ENCODE data around the gene LENG9.

LENG9 gene

DNA sequence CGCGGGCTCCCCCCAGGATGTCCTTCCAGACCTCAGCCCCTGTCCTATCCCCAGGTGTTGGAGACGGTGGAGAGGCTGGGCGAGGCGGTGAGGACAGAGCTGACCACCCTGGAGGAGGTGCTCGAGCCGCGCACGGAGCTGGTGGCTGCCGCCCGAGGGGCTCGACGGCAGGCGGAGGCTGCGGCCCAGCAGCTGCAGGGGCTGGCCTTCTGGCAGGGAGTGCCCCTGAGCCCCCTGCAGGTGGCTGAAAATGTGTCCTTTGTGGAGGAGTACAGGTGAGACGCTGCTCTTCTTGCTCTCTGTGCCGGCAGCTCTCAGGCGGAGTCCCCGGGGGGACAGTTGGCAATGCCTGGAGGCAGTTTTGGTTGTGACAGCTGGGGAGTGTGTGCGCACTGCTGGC, 41.4 kb downstream of the LENG9 start:
- DNase-seq (ENCODE audit: low read depth, low spot score), result no peak

DNA sequence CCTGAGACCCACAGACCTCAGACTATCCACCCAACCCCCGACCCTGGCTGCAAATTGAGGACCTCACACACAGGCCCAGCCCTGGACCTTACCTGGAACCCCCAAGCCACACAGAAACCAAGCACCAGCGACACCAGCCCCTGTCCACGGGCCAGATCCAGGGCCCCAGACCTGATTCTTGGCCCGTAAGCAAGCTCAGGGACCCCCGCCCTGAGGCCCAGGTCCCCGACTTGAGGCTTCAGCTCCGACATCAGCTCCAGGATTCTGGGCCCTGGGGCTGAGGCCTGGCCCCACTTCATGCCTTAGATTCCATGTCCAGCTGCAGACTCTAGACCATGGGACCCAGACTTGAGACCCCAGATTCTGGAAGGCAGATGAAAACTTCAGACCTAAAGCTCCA, 42.1 kb downstream of the LENG9 start:
- no peak for DNase-seq (ENCODE audit: low read depth, low spot score)

DNA sequence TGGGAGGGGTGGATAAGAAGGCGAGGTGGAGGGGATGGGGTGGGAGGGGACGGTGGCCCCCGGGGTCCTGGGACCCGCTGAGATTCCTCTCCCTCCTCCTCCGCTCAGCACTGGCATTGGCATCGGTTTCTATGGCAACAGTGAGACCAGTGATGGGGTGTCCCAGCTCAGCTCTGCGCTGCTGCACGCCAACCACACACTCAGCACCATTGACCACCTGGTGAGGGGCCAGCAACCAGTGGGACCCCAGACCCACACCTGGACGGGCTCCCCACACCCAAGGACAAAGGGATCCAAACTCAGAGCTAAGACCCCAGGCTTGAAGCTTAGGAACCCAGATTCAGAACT, 42.4 kb downstream of the LENG9 start:
- DNase-seq (ENCODE audit: low read depth, low spot score), result no peak

DNA sequence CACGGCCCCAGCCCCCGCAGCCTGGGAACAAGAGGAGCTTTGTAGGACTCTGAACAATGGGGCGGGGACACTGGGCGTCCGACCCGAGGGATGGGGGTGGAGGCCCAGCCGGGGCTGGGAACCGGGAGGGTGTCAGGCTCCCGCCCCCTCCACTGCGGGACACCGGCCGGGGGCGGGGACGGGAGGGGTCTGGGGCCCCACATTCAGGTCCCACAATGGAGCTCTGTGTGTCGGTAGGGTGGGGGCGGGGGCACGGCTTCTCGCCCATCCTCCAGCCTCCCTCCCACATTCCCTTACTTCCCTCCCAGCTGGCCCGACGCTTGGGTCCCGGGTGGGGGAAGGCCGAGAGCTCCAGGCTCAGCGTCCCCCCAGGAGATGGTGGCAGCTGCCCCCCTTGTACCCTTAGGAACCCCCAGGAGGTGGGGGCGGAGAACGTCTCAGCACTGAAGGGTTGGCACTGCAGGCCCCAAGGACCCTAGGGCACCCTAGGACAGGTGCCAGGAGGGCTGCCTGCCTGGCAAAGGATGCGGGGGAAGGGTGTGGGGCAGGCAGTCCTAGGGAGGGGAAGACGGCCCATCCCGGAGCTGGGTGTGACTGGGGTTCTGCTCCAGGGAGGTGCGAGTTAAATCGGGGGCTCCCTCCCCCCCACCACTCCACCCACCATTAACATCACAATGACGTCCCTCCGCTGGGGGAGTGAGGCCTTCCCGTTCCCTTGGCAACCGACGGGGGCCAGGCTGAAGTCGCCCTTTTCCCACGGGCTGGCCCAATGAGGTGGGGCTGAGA, 43.0 kb downstream of the LENG9 start:
- no peak for DNase-seq (ENCODE audit: low read depth, low spot score)

DNA sequence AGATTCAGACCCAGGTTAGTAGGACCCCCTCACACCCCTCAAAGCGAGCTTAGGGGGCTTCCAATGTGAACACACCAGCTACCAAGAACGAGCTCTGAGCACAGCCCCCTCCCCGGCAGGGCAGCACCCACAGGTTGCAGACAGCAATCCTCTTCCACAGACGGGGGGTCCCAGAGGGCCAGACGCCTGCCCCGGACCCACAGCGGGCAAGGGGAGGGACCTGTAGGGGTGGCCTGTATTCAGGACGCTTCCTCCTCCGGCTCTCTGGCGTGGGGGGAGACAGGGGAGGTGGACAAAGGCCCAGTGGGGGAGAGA, 43.6 kb downstream of the LENG9 start:
- no peak for DNase-seq (ENCODE audit: low read depth, low spot score)

DNA sequence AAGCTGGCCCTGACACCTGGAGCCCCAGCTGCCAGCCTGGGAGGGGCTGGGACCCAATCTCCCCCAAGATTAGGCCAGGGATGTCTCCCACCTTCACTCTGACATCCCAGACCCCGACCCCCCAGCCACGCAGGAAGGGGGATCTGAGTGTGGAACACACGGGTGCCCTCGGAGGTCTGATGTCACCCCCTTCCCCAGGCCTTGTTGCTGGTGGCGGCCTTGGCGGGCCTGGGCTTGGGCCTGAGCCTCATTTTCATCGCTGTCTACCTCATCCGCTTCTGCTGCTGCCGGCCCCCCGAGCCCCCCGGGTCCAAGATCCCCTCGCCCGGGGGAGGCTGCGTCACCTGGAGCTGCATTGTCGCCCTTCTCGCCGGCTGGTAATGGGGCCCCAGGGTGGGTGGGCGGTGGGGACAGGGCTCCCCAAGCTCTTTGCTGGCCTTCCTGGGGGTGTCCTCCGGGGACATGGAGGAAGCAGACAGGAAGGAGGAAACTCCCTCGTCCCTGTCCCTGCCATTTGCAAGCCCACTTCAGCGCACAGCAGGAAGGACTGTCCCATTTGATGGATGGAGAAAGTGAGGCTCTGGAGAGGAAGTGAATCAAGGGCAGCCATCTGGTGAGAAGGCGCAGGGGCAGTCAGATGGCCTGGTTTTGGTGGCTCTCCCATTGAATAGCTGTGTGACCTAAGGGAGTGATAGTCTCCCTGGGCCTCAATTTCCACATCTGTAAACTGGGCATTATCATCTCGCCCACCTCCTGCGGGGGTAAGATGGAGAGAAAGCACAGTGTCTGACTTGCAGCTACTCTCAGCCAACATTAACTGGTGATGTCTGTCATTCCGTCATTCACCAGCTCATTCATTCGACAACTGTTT, 44.4 kb downstream of the LENG9 start:
- DNase-seq (ENCODE audit: low read depth, low spot score), result no peak

DNA sequence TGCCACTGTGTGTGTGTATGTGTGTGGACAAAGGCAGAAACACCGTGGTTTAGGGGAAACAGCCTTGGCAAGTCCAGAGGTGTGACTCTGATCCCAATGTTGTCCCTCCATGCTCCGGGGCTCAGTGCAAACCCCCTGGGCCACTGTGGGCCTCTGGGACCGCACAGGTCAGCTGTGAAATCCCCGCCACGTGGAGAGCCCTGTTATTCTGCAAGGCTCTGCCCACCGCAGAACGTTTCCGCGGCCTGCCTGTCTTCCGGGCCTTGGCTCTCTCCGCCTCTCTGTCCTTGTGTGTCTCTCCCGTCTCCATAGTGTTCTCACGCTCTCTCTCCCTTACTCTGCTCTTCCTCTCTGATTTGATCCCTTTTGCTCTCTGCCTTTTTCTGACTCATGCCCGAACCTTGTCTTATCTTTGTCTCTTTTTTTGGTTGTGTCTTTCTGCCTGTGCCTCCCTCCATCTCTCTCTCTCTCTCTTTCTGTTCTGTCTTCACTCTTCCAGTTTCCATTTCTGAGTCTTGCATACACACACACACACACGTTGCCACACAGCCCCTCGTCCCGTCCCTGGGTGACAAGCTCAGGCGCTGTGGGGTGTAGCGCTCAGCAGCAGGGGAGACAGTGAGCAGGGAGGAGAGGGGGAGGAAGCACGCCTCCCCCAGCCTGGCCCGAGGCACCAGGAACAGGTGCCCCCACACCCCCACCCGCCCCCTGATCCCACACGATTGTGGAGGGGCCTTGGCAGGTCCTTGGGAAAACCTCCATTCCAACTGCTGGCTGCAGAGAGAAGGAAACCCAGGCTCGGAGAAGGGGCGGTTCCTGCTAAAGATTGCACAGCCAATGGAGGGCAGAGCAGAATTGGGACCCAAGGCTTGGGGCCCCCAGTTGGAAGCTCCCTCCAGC, 45.3 kb downstream of the LENG9 start:
- no peak for DNase-seq (ENCODE audit: low read depth, low spot score)

DNA sequence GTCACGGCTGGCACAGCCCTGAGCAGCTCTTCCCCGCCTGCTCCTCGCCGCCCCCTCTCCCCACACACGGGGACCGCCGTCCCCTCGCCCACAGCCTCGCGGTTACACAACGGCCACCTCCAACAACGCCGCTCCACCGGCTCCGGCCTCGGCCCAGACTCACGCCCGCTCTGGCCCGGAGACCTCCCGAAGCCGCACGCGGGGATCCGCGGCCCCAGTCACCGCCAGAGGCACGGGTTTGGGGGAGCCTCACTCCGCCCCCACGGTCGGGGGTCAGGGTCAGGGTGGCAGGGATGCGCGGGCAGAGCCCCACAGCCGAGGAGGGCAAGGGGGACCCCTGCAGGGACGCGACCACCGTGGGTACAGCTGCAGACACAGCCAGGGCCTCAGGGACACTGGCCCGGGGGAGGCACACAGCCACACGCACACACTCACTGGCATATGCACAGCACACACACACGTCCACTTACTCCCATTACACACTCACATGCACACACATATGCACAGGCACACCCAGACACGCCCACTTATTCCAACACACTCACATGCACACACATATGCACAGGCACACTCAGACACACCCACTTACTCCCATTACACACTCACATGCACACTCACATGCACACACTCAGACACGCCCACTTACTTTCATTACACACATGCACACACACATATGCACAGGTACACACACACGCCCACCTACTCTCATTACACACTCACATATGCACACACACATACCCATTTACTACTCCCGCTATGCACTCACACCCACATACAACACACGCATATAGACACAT, 46.7 kb downstream of the LENG9 start:
- DNase-seq (ENCODE audit: low read depth, low spot score), result no peak

DNA sequence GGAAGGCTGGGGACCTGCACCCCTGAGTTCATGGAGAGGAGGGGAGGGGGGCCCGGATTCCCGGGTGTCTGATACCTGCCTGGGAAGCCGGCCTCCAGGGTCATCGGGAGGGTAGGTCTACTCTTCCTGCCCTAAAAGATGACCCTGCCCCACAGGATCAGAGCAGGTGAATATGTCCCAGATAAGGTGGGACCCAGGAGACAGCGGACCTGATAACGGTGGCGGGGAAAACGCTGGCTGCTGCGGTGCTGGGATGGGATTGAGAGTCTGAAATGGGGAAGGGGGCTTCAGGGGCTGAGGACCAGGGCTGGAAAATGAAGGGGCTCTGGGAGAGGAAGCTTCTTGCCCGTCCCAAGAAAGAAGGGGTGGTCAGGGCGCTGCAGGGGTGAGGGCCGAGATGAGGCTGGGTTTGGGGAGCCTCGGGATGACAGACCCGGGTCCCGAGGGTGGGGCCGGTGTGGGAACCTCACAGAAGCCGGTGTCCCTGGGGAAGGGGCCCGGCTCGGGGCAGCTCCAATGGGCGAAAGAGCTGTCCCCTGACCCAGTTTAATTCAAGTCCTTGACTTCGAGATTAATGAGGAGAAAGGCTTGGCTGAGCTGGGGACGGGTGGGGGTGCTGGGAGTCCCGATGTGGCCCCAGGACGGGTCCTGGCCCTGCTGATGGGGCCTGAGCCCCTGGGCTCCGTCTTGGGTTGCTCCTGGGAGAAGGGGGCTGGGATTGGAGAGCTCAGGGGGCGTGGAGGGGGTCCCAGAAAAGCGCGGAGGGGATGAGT, 47.5 kb downstream of the LENG9 start:
- no peak for DNase-seq (ENCODE audit: low read depth, low spot score)

DNA sequence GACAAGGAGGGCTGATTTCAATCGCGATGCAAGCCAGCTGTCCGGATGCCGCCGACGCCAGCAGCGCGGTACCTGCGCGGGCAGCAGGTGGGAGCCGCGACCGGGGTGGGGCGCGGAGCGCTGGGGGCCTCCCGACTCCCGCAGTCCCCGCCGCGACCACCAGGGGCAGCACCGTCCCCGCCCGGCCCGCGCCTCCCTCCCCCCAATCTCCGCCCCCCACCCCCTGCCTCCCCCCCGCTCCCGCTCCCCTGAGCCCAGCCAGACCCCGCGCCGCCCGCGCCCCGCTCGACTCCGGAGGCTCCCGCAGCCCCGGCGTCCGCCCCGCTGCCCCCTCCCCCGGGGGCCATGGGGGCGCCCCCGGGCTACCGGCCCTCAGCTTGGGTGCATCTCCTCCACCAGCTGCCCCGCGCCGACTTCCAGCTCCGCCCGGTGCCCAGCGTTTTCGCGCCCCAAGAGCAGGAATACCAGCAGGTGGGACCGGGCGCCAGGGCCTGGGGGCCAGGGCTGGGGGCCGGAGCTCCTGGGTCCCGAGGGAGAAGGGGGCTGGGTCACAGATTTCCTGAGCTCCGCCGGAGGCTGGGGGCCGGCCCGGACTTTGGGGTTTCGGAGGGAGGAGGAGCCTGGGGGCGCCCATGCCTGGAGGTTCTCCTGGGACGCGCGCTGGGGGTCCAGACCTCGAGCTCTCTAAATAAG, 48.2 kb downstream of the LENG9 start, which contains the start of gene TTYH1:
Gene TTYH1 (plus strand): TSS at position 257 of the 693 bp plus-strand sequence. CDS start 89 bp downstream, at position 346.
- DNase-seq (ENCODE audit: low read depth, low spot score), result no peak

DNA sequence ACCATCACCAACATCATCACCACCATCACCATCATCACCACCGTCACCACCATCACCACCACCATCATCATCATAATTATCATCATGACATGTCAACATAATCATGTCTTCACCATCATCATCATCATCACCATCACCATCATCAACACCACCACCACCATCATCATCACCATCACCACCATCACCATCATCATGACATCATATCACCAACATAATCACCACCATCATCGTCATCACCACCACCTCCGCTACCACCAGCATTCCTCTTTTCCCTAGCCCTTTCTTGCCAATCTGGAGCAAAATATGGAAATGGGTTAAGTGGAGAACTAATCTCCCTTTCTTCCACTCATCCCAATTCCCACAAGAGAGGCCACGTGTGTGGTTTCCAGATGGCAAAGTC, 49.4 kb downstream of the LENG9 start:
- DNase-seq (ENCODE audit: low read depth, low spot score), result no peak

DNA sequence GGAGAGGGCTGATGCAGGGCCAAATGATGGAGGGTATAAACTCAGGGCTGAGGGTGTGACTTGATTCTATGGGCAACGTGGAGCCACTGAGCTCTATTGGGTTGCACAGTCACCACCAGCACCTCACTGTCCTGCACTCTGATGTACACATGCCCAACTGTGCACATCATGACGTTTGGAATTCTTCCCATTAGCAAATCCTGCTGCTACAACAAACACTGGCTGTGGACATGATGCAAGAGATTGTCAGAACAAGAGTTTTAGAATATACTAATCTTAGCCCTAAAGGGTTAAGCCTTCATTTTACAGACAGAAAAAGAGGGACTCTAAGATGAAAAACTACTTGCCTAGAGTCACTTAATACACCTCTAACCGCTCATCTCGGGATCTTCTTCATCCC, 50.7 kb downstream of the LENG9 start:
- no peak for DNase-seq (ENCODE audit: low read depth, low spot score)

All from activated naive CD8-positive, alpha-beta T cell treated with anti-CD3 and anti-CD28 coated beads, Interleukin-2, amount 50 U/mL, for 16 hours (primary cell).